ENCODE results near the gene SIK3.

Gene SIK3

GRCh38 chr11:117081908-117082307 is 16.3 kb downstream of the SIK3 start:
- no peak for TF ChIP-seq CTCF (IDR thresholded peaks at IDR 0.05; ENCODE audit: extremely low read depth, missing control alignments)
- no peak for DNase-seq (ENCODE audit: low spot score)

DNA sequence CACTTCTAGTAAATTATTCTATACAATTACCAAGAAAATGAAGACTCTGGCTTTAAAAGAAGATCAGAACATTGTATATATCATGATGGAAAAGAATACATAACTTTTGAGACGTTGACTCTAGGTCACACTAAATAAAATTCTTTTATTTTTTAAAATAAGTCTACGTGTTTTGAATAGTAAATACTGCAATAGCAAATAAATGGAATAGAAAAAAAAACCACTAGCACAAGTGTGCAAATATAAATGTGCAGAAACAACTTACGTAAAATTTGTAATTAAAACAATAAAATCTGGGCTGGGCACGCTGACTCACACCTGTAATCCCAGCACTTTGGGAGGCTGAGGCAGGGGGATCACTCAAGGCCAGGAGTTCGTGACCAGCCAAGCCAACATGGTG is 17.9 kb downstream of the SIK3 start:
- TF ChIP-seq CTCF (IDR thresholded peaks at IDR 0.05; ENCODE audit: extremely low read depth, missing control alignments) = no peak
- DNase-seq (ENCODE audit: low spot score) = no peak

DNA sequence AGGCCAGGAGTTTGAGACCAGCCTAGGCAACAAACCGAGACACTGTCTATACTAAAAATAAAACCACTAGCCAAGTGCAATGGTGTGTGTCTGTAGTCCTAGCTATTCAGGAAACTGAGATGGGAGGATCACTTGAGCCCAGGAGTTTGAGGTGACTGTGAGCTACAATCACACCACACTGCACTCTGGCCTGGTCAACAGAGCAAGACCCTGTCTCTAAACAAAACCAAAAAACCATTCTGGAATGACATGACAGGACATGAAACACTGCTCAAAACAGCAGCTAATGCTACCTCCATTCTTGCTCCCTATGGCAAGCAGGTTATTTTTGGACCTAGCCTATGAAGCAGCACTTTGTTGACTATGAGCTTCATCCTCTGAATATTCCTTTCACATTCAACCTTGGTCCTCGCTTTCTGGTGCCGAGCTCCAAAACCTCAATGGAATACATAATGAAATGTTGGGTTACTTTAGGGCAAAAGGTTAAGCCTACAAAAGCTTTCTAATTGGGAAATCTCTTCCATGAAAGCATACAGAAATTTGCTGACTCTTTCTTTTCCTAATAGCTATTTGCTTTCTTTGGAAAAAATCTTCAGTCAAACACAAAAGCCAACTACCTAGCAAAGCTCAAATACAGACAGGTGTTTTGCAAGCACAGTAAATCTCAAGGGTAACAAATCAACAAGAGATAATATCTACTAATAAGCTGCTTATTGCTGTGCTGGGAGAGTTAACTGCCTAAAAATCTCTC is 21.1 kb downstream of the SIK3 start:
- no peak for TF ChIP-seq CTCF (IDR thresholded peaks at IDR 0.05; ENCODE audit: extremely low read depth, missing control alignments)
- no peak for DNase-seq (ENCODE audit: low spot score)

- no peak for TF ChIP-seq CTCF (IDR thresholded peaks at IDR 0.05; ENCODE audit: extremely low read depth, missing control alignments)
- no peak for DNase-seq (ENCODE audit: low spot score)
Measured at GRCh38 chr11:117075186-117075585, 23.0 kb downstream of the SIK3 start.

- no peak for TF ChIP-seq CTCF (IDR thresholded peaks at IDR 0.05; ENCODE audit: extremely low read depth, missing control alignments)
- DNase-seq (ENCODE audit: low spot score) = no peak
Measured at GRCh38 chr11:117074119-117074518, 24.1 kb downstream of the SIK3 start.

DNA sequence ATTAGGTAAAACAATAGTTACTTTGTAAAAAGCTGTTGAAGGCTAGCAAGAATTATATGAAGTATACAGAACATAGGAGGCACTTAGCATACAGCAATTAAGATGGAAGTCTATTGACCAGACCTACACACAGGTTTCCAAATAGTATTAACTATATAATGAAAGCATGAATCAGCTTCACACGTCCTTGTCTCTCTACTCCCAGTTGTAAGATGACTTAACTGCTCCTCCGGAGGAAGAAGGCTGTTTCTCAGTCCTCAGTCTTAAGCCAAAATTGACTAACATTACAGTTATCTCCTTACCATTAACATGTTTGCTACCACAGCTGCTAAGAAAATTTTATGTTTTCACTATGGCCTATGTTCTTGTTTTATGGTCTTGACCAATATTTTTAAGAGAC is 24.7 kb downstream of the SIK3 start:
- TF ChIP-seq CTCF (IDR thresholded peaks at IDR 0.05; ENCODE audit: extremely low read depth, missing control alignments) = no peak
- no peak for DNase-seq (ENCODE audit: low spot score)

- no peak for TF ChIP-seq CTCF (IDR thresholded peaks at IDR 0.05; ENCODE audit: extremely low read depth, missing control alignments)
- peak; percentile 36 for DNase-seq (ENCODE audit: low spot score)
Measured at GRCh38 chr11:117072517-117073461, 25.4 kb downstream of the SIK3 start.

Data from GM20000 (cell line).